ENCODE data around the gene CBX3.
"Not testable (repeated sequence)": the region's sequence is repeated elsewhere in the genome, so short reads cannot be mapped to it uniquely, and the experiment has no call there.

The CBX3 gene

DNA sequence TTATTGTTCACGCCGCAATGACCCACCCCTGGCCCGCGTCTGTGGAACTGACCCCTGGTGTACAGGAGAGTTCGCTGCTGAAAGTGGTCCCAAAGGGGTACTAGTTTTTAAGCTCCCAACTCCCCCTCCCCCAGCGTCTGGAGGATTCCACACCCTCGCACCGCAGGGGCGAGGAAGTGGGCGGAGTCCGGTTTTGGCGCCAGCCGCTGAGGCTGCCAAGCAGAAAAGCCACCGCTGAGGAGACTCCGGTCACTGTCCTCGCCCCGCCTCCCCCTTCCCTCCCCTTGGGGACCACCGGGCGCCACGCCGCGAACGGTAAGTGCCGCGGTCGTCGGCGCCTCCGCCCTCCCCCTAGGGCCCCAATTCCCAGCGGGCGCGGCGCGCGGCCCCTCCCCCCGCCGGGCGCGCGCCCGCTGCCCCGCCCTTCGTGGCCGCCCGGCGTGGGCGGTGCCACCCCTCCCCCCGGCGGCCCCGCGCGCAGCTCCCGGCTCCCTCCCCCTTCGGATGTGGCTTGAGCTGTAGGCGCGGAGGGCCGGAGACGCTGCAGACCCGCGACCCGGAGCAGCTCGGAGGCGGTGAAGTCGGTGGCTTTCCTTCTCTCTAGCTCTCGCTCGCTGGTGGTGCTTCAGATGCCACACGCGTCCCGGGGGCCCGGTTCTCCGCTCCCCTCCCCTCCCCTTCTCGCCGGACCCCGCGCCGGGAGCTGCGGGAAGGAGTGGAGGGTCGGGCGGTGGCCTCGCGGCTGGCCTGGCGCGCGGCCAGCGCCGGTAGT is at the start of gene CBX3:
TSS of gene CBX3 (plus strand) at position 499 of the 772 bp plus-strand sequence. CDS start 1,254 bp downstream, outside the sequence.
- DNase-seq: peak; percentile 67

DNA sequence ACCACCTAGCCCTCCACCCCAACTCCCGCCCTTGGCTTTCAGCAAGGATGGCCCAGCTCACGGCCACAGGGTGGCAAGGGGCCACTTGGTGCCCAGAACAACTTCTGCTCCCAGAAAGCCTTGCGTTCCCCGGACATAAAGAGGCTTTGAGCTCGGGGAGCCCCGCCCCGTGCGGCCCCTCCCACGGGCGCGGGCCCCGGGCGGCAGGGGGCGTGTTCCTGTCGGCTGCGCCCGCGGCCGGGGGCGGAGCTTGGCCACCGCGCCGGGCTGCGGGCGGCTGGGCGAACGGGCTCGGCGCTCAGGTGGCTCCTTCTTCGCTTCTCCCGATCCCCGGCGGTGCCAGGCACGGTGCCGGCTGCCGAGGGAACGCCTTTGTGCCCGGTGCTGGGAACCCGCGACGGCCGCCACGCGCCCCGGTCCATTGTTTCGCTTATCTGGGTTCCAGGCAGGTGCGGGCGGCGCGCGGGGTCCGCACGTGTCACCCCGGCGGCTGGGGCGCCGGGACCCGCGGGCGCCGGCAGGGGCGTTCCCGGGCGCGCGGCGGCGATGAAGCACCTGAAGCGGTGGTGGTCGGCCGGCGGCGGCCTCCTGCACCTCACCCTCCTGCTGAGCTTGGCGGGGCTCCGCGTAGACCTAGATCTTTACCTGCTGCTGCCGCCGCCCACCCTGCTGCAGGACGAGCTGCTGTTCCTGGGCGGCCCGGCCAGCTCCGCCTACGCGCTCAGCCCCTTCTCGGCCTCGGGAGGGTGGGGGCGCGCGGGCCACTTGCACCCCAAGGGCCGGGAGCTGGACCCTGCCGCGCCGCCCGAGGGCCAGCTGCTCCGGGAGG is 49.4 kb upstream of the CBX3 start, which contains the start of gene NFE2L3:
TSS of gene NFE2L3 (plus strand) at position 246 of the 829 bp plus-strand sequence. CDS start at position 547, 301 bp downstream.
- peak; percentile 10 for DNase-seq

DNA sequence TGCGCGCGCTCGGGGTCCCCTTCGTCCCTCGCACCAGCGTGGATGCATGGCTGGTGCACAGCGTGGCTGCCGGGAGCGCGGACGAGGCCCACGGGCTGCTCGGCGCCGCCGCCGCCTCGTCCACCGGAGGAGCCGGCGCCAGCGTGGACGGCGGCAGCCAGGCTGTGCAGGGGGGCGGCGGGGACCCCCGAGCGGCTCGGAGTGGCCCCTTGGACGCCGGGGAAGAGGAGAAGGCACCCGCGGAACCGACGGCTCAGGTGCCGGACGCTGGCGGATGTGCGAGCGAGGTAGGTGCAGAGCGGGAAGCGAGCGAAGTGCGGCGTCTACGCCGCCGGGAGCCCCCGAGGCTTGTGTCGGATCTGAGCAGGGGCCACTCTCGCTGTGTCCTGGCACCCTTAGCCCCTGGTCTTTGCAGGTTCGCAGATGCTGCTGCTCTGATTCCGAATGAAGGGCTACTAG is 48.7 kb upstream of the CBX3 start:
- not testable (repeated sequence) for DNase-seq

DNA sequence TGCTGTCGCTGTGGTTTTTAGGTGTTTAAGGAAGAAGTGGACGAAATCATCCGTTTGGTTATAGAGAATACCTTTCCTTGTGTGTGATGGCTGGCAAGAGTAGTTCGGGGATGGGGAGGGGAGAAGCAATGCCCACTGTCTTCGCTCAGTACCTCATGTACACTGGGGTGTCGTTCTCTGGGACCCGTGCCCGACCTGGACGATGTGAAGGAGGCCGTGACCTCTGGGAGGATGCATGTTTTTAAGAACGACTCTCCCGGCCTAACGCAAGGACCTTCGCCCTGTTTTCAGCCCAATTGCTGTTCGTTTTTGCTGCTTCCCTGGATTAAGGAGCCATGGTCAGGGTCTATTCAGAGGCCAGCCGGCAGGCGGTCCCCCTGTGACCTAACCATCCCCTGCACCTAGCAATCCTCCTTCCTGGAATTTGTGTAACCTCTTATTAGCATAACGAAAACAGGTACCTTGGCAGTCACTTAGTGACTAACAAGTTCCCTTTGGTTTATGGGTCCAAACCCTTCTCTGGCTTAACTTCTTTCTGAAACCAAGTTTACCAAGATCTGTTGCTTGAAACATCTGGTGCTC is 48.2 kb upstream of the CBX3 start:
- no peak for DNase-seq

DNA sequence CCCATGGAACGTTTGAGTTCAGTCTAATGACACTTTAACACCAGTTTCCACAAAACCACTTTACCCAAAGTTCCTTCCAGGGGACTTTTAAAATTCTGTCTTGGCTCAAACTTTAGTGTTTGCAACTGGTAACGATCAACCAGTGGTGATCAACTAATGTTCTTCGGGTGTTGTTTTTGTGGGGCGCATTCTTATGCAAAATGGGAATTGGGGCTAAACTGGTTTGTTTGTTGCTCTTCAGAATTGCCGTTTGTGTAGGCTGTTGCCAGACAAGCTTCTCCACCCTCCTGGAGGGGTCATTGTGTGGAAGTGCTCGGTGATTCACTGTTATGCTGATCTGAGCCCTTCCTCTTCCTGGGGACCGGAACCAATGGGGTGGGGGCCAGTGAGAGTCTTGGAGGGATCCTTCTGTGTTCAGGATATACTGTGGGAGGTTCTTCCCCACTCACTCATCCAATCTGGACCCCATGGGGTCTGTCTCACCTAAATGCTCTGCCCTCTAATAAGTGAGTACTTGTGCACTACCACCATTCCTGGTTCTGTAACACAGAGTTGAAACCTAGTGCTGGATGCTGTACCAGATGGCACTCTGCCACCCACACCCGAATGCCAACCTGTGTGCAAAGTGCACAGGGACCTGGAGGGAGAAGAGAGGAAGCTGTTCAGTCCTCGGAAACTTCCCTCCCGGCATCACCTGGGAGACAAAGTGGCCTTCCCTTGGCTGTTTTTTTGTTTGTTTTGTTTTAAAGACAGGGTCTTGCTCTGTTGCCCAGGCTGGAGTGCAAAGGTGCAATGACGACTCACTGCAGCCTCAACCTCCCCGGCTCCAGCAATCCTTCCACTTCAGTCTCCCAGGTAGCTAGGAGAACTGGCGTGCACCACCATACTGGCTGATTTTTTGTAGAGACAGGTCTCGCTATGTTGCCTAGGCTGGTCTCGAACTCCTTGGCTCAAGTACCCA is 47.4 kb upstream of the CBX3 start:
- no peak for DNase-seq

DNA sequence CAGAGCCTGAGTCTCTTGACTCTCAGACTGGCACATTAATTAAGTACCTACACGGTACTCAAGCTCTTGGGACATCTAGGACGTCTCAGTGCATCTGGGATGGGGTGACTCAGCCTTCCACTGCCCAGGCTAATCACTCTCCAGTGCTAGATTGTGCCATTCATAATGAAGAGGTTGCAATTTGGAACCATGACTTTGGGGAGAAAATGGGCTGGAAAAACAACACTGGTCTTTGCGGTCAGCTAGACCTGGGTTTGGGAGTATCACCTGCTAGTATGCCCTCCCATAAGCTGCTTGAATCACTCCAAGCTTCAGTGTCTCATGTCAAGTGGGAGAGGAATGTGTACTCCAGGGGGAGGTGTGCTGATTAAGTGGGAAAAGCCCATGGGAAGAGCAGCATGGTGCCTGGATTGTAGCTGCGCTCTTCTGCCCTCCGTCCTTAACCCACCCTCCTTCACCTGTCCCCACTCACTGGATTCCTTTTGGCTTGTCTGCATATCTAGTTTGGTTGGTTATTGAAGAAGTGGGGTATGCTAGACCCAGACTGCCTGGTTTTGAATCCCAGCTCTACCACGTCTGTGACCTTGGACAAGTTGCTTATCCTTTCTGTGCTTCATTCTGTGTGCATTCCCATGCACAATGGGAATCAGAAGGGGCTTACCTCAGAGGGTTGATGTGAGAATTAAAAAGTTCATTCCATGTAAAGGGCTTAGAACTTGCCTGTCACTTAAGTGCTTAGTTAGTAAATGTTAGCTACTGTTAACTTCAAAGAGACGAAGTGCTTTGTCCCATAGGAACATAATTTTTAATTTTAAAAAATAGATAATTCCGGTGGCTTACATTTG is 45.8 kb upstream of the CBX3 start:
- DNase-seq: no peak

DNA sequence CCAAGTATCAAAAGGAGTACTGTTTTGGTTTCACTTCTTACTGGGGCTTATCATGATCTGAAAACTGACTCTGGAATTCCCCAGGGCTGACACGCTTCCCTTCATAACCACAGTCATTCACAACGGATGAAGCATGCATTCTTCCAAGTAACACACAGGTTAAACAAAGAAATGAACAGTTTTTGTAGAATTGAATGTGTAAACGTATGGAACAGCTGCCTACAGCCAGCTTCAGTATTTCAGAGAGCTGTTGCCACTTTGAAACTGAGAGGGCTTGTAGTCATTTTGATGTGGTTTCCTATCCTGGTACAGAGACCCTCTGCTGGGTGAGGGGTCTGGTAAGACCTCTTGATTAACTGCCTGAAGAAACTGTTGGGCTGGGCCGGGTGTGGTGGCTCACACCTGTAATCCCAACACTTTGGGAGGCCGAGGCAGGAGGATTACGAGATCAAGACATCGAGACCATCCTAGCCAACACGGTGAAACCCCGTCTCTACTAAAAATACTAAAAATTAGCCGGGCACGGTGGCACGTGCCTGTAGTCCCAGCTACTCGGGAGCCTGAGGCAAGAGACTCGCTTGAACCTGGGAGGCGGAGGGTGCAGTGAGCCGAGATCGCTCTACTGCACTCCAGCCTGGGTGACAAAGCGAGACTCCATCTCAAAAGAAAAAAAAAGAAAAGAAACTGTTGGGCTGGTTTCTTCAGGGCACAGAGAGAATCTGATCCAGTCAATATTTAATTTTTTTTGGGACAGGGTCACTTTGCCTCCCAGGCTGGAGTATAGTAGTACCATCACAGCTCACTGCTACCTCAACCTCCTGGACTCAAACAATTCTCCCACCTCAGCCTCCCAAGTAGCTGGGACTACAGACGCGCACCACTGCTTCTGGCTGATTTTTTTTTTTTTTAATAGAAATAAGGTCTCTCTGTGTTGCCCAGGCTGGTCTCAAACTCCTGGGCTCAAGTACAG is 44.8 kb upstream of the CBX3 start:
- no peak for DNase-seq

DNA sequence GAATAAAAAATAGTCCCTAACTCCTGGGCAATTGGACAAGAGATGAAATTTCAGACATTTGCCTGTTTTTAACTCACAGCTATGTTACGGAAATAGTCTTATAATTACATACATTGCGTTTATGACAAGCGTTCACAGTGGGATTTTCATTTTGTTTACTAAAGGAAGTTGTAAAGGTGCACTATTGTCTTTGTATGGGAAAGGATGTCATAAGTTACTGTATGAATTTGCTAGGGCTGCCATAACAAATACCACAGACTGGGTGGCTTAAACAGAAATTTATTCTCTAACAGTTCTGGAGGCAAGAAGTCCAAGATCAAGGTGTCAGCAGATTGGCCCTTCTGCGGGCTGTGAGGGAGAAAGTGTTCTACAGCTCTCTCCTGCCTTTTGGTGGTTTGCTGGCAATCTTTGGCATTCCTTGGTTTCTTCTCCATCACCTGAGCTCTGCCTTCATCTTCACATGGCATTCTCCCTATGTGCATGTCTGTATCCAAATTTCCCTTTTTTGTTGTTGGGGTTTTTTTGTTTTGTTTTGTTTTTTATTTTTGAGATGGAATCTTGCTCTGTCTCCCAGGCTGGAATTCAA is 43.9 kb upstream of the CBX3 start:
- no peak for DNase-seq

DNA sequence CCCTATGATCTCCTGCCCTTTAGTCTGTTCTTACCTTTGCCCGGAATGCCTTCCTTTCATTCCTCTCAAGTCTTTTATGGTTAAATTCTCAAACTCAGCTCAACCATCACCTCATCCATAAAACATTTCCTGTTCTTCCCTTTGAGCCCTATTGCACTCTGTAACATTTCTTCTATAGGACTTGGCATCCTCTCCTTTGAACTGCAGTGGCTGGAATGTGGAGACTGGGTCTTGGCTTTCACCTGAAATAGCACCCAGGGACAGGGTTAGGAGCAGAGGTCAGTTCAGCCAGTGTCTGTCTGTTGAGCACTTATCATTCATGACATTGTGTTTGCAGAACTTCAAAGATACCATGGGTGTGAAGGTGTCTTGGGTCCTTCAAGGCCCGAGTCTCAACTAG is 42.3 kb upstream of the CBX3 start:
- DNase-seq: no peak

DNA sequence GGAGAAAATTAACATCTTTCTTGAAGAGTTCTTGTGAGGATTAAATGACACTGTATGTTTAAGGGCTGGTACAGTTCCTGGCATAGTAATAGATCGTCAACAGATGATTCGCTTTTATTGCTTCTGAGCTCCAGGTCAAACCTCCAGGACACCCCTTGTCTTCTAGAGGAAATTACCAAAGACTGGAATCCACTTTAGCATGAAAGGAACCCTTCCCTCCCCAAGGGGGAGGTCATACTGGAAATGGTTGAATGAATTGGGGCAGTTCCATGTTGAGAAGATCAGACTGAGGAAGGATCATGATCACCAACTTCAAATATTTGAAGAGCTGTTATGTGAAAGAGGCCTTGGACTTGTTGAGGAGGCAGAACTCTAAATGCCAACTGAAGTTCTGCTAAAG is 40.6 kb upstream of the CBX3 start:
- DNase-seq: no peak

DNA sequence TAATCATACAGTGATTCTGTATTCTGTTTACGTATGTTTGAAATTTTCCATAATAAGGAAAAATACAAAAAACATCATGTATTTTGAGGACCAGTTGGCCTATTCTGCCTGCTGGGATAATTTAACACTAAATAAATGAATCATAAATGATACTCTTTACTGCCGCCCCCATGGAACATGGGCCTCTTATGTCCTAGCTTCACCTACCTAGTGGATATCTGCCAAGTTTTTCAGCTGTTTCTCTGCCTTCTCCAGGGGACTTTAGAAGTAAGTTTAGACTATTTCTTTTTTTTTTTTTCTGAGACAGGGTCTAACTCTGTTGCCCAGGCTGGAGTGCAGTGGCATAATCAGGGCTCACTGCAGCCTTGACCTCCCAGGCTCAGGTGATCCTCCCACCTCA is 39.1 kb upstream of the CBX3 start:
- no peak for DNase-seq

DNA sequence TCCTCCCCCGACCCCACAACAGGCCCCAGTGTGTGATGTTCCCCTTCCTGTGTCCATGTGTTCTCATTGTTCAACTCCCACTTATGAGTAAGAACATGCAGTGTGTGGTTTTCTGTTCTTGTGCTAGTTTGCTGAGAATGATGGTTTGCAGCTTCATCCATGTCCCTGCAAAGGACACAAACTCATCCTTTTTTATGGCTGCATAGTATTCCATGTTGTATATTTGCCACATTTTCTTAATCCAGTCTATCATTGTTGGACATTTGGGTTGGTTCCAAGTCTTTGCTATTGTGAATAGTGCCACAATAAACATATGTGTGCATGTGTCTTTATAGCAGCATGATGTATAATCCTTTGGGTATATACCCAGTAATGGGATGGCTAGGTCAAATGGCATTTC is 37.7 kb upstream of the CBX3 start:
- not testable (repeated sequence) for DNase-seq

DNA sequence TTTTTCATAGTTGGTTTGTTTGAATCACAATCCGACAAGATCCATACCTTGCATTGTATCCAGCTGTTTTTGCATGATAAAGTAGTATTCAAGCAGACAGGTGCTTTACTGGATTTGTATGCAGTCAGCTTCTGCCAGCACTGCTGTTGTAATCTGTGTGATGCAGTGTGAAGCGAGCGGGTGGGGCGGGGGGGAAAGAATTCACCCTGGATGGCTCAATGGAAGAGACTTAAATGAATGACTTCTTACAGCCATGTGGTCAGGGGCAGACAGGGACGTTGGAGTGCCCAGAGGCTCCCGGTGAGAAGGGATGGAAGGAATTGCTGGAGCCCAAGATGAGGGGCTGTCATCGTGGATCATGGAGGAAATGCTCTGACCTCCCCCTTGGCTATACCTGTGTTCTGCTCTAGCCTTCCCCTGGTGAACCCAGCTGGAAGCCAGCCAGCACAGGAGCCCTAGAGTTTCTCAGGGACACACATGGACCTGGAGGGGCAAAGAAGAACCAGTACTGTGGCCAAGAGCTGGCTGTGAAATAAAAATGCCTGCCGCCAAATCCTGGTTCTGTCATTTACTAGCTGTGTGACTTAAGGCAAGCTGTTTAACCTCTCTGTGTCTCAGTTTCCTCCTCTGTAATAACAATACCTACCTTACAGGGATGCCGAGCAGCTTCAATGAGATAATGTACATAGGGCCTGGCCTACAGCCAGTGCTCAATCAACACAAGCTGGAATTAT is 35.4 kb upstream of the CBX3 start:
- DNase-seq: no peak

DNA sequence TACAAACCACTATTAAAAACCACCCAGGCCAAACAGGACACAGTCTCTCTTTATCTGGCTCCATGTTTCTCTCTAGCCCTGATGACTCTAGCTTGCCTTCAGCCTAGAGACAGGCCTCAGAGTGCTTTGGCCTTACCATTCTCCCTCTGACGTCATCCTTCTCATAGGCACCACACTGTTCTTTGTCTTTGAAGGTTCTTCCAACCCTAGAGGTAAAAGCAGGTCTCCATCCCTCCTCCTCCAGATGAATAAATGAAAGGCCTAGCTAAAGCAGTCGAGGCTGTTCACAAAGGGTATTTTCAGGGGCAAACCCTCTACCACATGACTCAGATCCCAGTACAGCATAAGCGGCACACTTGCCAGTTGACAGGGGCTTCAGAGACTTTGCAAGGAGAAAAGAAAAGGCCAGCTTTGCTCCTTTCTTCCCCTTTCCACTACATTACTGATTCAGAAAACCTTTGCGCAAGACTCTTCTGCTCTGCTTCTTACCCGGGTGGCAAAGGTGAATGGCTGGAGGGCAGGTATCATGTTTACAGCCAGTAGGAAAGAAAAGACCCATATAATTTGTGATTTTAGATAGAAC is 34.8 kb upstream of the CBX3 start:
- DNase-seq: no peak

DNA sequence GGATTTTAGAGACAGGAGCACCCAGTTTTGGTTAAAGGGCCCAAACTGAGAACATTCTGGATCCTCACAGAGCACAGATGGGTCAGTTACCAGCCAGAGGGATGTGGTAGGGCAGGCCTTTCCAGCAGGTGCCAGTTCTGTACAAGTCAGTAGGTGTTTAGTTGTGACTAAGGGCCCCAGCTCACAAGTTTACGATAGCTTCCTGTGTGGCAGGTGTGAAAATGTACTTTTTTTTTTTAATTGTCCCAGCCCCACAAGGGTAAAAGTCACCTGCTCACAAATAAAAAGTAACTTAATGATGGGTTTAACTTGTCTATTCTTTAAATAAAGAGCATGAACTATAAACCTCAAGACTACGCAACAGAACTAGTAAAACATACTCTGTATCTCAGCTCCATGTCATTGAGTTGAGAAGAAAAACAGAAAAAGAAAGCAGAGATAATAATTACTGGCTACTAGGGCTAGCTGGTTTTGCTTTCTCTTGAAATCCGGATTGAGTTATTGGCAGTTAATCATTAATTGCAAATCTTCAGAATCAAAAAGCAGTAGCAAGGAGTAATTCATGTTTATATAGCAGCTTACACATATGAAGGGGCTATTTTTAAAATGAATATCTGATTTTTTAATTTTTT is 34.1 kb upstream of the CBX3 start:
- no peak for DNase-seq

DNA sequence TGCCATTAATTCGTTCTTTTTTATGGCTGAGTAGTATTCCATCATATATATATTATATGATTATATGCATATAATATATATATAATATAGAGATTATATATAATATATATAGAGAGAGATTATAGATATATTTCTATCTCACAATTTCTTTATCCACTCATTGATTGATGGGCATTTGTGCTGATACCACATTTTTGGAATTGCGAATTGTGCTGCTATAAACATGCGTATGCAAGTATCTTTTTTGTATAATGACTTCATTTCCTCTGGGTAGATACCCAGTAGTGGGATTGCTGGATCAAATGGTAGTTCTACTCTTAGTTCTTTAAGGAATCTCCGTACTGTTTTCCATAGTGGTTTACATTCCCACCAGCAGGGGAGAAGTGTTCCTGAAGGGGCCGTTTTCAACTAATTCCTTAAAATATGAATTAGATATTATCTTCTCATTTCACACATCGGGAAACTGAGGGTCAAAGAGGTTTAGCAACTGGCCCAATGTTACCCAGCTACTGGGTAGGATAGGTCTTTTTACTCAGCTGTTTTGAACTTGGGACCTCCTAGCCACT is 33.0 kb upstream of the CBX3 start:
- DNase-seq: no peak

DNA sequence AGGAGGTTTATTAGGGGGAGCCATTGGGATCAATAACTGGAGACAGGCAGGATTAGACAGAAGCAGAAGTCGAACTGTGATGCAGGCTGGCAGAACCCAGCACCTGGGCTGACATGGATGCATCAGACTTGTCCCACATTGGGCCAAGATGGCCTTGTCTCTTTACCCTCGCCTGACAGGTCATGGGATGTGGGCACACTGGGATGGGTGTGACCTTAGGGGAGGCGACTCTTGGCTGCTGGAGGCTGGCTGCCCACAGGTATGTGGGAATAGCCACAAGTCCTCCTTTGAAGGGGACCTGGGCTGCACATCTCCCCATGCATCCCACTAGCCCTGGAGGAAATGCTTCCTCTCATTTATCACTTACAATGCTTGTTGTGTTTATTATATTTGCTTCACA is 32.3 kb upstream of the CBX3 start:
- no peak for DNase-seq

DNA sequence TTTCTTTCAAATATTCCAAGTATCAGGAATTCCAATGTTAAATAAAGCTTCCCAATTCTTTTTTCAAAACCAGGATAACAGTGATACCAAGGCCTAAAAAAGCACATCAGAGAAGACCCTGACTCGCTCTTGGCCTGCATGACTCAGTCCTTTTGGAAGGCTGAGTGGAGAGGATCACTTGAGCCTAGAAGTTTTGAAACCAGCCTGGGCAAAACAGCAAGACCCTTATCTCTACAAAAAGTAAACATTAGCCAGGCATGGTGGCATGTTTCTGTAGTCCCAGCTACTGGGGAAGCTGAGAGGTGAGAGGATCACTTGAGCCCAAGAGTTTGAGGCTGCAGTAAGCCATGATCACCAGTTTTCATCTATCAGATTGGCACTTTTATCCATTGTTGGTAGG is 30.9 kb upstream of the CBX3 start:
- no peak for DNase-seq
